HepG2 (cell line): ENCODE measurements around the gene ATG16L2. TPM values are rescaled to one million over a fixed set of nuclear protein-coding genes. Genes with fewer than 3 reads are reported as not detected.

ENCODE experiments used
- BHLHE40 ChIP-seq: IDR thresholded peaks from 2 replicates; pipeline ENCODE4 v1.6.1; 2011; ENCODE audit warnings: low read length, improper control_type of control experiment
- FOXO4 ChIP-seq: sonication (generic); formaldehyde crosslinking; conservative IDR thresholded peaks from 2 replicates; pipeline ENCODE4 v1.8.1; 2023; ENCODE audit warnings: missing genetic modification reagents
- FUBP1 ChIP-seq: sonication (generic); formaldehyde crosslinking; IDR thresholded peaks from 2 replicates; pipeline ENCODE4 v1.5.1; 2020; ENCODE audit warnings: missing genetic modification reagents, mild to moderate bottlenecking, borderline replicate concordance
- GPN1 ChIP-seq: sonication (generic); formaldehyde crosslinking; IDR thresholded peaks from 2 replicates; pipeline ENCODE4 v1.5.1; 2020; ENCODE audit warnings: missing genetic modification reagents, borderline replicate concordance
- HOXA9 ChIP-seq: sonication (generic); formaldehyde crosslinking; IDR thresholded peaks from 2 replicates; pipeline ENCODE4 v1.8.1; 2022; ENCODE audit warnings: missing genetic modification reagents, mild to moderate bottlenecking, moderate library complexity, borderline replicate concordance
- MYNN ChIP-seq: sonication (generic); formaldehyde crosslinking; IDR thresholded peaks from 2 replicates; pipeline ENCODE4 v1.4.0; 2020; ENCODE audit warnings: mild to moderate bottlenecking, low read depth, missing genetic modification reagents
- NFIB ChIP-seq: sonication (generic); formaldehyde crosslinking; IDR thresholded peaks from 2 replicates; pipeline ENCODE4 v1.9.0; 2021; ENCODE audit warnings: missing genetic modification reagents, mild to moderate bottlenecking, borderline replicate concordance
- NR1H2 ChIP-seq: sonication (generic); formaldehyde crosslinking; IDR thresholded peaks from 2 replicates; pipeline ENCODE4 v1.8.1; 2022; ENCODE audit warnings: low read depth, missing genetic modification reagents, borderline replicate concordance
- SIN3B ChIP-seq: fragments of 150-350 bp; IDR thresholded peaks from 2 replicates; pipeline ENCODE4 v1.6.1; 2014; ENCODE audit warnings: low read length
- SRSF4 ChIP-seq: fragments of 200-400 bp; formaldehyde crosslinking; IDR thresholded peaks from one replicate; pipeline ENCODE4 v1.6.1; 2018; ENCODE audit warnings: mild to moderate bottlenecking, low read depth, low read length, moderate library complexity; ENCODE audit not compliant: poor library complexity, severe bottlenecking
- ZBTB42 ChIP-seq: sonication (generic); formaldehyde crosslinking; IDR thresholded peaks from 2 replicates; pipeline ENCODE4 v1.5.0; 2020; ENCODE audit warnings: mild to moderate bottlenecking, missing genetic modification reagents
- ZFP82 ChIP-seq: sonication (generic); formaldehyde crosslinking; IDR thresholded peaks from 2 replicates; pipeline ENCODE4 v1.5.1; 2020; ENCODE audit warnings: mild to moderate bottlenecking, missing genetic modification reagents, borderline replicate concordance
- ZGPAT ChIP-seq: IDR thresholded peaks from 2 replicates; pipeline ENCODE4 v1.6.1; 2016; ENCODE audit warnings: mild to moderate bottlenecking
- ZNF224 ChIP-seq: sonication (generic); formaldehyde crosslinking; IDR thresholded peaks from 2 replicates; pipeline ENCODE4 v1.5.0; 2020; ENCODE audit warnings: mild to moderate bottlenecking, missing genetic modification reagents
- ZNF34 ChIP-seq: sonication (generic); formaldehyde crosslinking; IDR thresholded peaks from 2 replicates; pipeline ENCODE4 v1.4.0; 2020; ENCODE audit warnings: mild to moderate bottlenecking, missing genetic modification reagents, borderline replicate concordance
- ZNF746 ChIP-seq: sonication (generic); formaldehyde crosslinking; IDR thresholded peaks from 2 replicates; pipeline ENCODE4 v1.8.0; 2022; ENCODE audit warnings: mild to moderate bottlenecking, missing genetic modification reagents
- ZSCAN21 ChIP-seq: sonication (generic); formaldehyde crosslinking; IDR thresholded peaks from 2 replicates; pipeline ENCODE4 v1.8.0; 2022; ENCODE audit warnings: mild to moderate bottlenecking, missing genetic modification reagents, moderate library complexity, borderline replicate concordance
- ZXDC ChIP-seq: sonication (generic); formaldehyde crosslinking; IDR thresholded peaks from 2 replicates; pipeline ENCODE4 v1.5.0; 2020; ENCODE audit warnings: mild to moderate bottlenecking, missing genetic modification reagents
- polyA plus RNA-seq, 8 experiments: library from polyadenylated mRNA; depleted of rRNA in 3 of 8; stranded (reverse) in 7 of 8; unstranded in 1 of 8; fragments of >200 nt; fragmentation: Illumina TruSeq in 4 of 8; extraction: Trizol in 4 of 8; gene quantifications; 2 replicates each; pipeline versions ENCODE4 v1.2.1 to v1.2.3, GENCODE V29; 2011 to 2016; ENCODE audit warnings: low read depth in 4 of 8, missing spikeins in 1 of 8, mixed read lengths in 1 of 8; ENCODE audit not compliant: insufficient read depth in 1 of 8
- total RNA-seq, 5 experiments: library from RNA; depleted of rRNA; stranded (reverse); fragments of >200 nt; fragmentation: Illumina TruSeq; extraction: Trizol; gene quantifications; 2 replicates each; pipeline ENCODE4 v1.2.3, GENCODE V29; 2016; ENCODE audit warnings: low read depth in 1 of 5

The ATG16L2 gene
- total and polyA plus RNA-seq, 2 of the 13 experiments (the other 11 are each of a cell fraction or from before 2014, with no cell fraction given): 6.2 to 14.8 TPM

- no peak for TF ChIP-seq ZXDC (CRISPR knock-in tag)
- TF ChIP-seq BHLHE40: no peak
- no peak for TF ChIP-seq FUBP1
- TF ChIP-seq ZNF746: peak; percentile 30; the same call in 1 of the 2 replicates
- TF ChIP-seq ZBTB42 (CRISPR knock-in tag): no peak
- TF ChIP-seq ZGPAT: peak; percentile 59; the same call in 1 of the 2 replicates
- TF ChIP-seq NR1H2: no peak
- peak; percentile 73; the same call in 1 of the 2 replicates for TF ChIP-seq ZSCAN21 (CRISPR knock-in tag)
- no peak for TF ChIP-seq SRSF4
- TF ChIP-seq ZNF34 (CRISPR knock-in tag): 0 out of 2 replicates have a peak, but pooled peaks have one; percentile 30
- no peak for TF ChIP-seq HOXA9 (CRISPR knock-in tag)
- TF ChIP-seq FOXO4: no peak
- no peak for TF ChIP-seq NFIB (CRISPR knock-in tag)
- TF ChIP-seq GPN1 (CRISPR knock-in tag): no peak
- TF ChIP-seq ZNF224 (CRISPR knock-in tag): no peak
- no peak for TF ChIP-seq ZFP82 (CRISPR knock-in tag)
- TF ChIP-seq SIN3B: no peak
- no peak for TF ChIP-seq MYNN (CRISPR knock-in tag)
Observed at GRCh38 chr11:72787216-72788104, 26.8 kb upstream of the ATG16L2 start (continued).
